GM21390 (cell line): Measurements from ENCODE around the gene STX1A.
"Not testable (repeated sequence)": the region's sequence is repeated elsewhere in the genome, so short reads cannot be mapped to it uniquely, and the experiment has no call there.

Experiments
- ATAC-seq: cut with Tn5 transposase; IDR thresholded peaks from one replicate; pipeline ENCODE4 v1.9.1; 2021; ENCODE audit not compliant: unreplicated experiment

The STX1A gene

GRCh38 chr7:73655309-73655708 is 64.2 kb downstream of the STX1A start:
- not testable (repeated sequence) for ATAC-seq

- ATAC-seq = no peak
These were observed 66.9 kb downstream of the STX1A start for GRCh38 chr7:73652541-73652949.

- ATAC-seq = no peak
These were observed 68.9 kb downstream of the STX1A start for GRCh38 chr7:73650524-73650923.

GRCh38 chr7:73649576-73649975 is 69.9 kb downstream of the STX1A start:
- no peak for ATAC-seq
